GM19240 (cell line): ENCODE results near the gene C18orf54.
"Not testable (repeated sequence)": the region's sequence is repeated elsewhere in the genome, so short reads cannot be mapped to it uniquely, and the experiment has no call there.

ENCODE experiments used
- DNase-seq: peaks from one replicate; pipeline ENCODE4 v3.0.0; 2011; ENCODE audit warnings: low spot score; ENCODE audit not compliant: insufficient read length

The C18orf54 gene

DNA sequence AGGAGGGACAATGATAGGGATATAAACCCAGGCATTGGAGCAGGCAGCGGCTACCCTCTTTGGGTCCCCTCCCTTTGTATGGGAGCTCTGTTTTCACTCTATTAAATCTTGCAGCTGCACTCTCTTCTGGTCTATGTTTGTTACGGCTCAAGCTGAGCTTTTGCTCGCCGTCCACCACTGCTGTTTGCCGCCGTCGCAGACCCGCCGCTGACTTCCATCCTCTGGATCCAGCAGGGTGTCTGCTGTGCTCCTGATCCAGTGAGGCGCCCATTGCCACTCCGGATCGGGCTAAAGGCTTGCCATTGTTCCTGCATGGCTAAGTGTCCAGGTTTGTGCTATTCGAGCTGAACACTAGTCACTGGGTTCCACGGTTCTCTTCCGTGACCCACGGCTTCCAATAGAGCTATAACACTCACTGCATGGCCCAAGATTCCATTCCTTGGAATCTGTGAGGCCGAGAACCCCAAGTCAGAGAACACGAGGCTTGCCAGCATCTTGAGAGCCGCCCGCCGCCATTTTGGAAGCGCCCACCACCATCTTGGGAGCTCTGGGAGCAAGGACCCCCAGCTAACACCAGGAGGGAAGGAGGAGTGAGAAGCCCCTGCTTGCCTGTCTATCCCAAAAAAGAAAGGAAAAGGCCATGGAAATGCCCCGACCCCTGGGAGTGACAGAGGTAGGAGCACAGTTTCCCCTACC lies 29.2 kb downstream of the C18orf54 start:
- DNase-seq = not testable (repeated sequence)

- DNase-seq = no peak
Observed at GRCh38 chr18:54387631-54388030, 29.9 kb downstream of the C18orf54 start.

DNA sequence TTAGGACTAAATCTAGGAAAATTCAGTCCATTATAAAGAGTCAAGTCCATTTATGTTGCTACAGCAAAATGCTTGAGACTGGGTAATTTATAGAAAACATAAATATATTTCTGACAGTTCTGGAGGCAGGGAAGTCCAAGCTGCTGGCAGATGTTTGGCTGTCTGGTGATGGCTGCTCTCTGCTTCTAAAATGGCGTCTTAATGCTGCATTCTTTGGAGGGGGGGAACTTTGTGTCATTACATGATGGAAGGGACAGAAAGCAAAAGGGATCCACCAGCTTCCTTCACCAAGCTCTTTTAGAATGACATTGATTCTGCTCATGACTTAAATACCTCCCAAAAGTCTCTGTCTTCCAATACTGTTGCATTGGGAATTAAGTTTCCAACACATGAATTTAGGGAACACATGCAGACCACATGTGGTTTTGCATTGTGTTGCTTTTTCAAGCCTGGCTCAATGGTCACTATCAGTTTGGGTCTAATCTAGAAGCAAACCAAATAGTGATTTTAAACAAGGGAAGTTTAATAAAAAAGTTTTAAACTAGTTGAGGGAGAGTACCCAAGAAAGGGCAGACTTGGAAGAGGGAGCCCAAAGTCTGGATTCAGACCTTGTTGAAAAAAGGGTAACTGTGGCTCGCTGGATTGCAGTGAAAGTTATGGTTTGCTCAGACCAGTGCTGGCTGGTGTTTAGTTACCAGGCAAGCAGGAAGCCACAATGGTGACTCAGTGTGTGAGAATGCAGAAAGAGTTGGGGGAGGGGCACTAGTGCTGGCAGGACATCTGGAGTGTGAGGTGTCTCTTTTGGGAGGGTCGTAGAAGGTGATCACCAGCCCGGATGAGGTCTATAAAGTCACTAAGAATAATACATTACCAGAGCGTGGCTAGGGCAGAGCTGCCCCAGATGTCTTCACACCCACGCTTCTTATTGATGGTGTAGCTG lies 30.8 kb downstream of the C18orf54 start:
- DNase-seq = peak; percentile 19

- no peak for DNase-seq
Observed at GRCh38 chr18:54389143-54389505, 31.4 kb downstream of the C18orf54 start.

GRCh38 chr18:54390838-54391237 lies 33.1 kb downstream of the C18orf54 start:
- DNase-seq = no peak

DNA sequence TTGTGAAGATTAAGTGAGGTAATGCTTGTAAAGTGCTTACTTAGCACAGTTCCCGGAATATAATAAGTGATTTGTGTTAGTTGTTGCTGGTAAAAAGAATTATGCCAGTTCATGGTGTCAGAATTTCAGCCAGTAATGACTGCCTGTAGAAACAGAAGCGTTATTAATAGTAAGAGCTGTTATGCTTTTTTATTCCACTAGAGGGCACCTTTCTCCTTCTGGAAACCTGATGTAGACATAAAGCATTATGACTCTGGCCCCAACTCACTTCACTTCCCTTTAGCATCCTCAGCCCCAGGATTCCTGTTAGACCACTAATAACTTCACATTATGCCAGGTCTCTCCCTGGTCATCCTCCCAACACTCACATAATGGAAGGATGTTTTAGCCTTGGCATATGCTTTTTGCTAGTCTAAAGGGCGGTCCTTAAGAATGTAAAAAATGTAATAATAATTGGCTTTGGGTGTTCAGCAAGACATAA lies 34.9 kb downstream of the C18orf54 start:
- DNase-seq = peak; percentile 14

GRCh38 chr18:54393648-54394294 lies 36.1 kb downstream of the C18orf54 start:
- DNase-seq = no peak

DNA sequence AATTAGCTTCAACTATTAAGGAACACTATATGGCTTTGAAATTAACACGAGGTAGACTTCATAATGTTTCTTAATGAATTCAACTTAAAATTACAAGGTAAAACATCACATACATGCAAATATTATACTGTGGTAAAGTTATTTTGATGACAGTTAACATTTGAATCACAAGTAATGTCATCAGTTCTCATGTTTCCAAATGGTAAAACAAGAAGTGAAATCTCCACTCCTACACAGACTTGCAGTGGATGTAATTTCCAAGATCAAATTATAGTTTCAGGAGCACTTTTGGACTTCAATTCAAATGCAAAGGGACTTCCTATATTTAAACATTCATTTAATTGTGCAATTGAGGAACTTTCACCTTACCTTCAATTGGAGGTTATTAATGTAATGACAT lies 39.1 kb downstream of the C18orf54 start:
- no peak for DNase-seq

DNA sequence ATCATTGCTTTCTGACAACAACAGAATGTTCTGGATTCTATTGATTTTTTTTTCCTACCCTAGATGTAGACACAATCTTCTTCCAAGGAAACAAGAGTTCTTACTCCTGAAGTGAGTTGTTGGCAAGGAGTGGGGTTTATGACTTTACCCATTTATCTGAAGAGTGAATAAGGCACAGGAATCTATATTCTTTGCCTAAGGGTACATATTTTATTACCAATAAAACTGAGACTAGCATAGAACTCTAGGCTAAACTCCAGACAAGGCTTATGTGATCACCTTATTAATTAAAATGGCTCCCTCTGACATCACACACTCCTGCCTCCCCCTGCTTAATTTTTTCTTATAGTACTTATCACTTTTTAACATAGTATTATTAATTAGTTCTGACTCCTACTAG lies 47.6 kb downstream of the C18orf54 start:
- DNase-seq = no peak

GRCh38 chr18:54411781-54412180 lies 54.1 kb downstream of the C18orf54 start:
- DNase-seq = no peak

DNA sequence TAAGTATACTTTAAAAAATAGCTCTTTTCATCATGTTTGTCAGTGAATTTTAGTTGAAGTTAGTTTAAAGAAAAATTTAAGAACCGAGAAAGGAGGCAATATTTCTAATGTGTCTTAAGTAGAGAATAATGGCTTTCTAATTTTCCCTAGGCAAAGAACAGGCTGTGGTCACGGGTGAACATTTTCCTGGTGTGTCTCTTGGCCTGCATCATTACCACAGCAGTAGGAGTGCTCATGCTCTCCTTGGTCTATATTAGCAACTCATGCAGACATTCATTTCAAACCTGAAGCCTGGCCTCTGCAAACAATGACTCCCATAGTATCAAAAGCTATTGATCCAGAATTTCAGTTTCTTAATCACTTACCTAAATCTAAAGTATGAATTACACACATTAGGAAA lies 57.4 kb downstream of the C18orf54 start:
- DNase-seq = no peak

DNA sequence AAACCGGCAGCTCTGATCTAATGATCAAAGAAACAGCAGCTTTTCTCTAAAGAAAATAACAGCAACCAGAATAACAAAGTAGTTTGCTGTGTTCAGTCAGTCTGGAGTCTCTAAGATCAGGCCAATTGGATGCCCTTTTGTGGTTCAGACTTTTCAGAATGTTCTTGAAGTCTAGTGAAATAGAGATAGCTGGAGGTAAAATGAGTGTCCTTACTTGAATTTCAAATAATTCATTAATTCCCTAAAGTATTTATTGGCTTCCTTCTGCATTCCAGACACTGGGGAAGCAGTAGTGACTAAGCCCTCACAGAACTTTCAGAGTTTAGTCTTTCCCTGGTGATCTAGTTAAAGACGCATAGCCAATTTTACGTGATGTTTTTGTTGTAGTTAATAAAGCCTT lies 58.7 kb downstream of the C18orf54 start:
- no peak for DNase-seq

GRCh38 chr18:54423831-54424230 lies 66.1 kb downstream of the C18orf54 start:
- no peak for DNase-seq

DNA sequence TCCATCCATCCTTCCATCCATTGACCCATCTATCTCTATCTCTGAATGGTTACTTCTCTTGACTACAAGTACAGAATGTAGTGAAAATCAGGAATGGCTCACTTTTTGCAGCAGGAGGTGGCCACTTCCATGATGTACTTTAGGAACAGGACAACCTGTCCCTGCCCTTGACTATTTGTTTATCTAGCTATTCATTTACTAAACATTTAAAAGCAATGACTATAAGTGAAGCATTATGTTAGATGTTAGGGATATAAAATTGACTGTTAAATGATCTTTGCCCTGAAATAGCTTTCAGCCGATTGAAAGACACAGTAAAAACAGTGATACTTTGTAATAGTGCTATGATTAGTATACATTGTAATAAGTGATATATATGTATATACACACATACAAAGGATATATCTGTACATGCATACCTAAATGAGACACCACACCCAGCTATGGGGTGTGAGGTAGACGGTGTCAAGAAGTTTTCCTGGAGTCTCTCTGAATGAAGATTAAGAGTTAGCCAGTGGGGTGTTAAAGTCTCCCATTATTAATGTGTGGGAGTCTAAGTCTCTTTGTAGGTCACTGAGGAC lies 68.5 kb downstream of the C18orf54 start:
- no peak for DNase-seq
